ENCODE results near the gene CFAP61.

Gene CFAP61

GRCh38 chr20:20174089-20174835, 121.9 kb downstream of the CFAP61 start:
- no peak for DNase-seq

- DNase-seq, result no peak
Measured at GRCh38 chr20:20181322-20181721, 129.0 kb downstream of the CFAP61 start.

- DNase-seq, result peak; percentile 61
Measured at GRCh38 chr20:20184149-20184548, 131.8 kb downstream of the CFAP61 start.

- DNase-seq, result peak; percentile 3
Measured at GRCh38 chr20:20184706-20185105, 132.4 kb downstream of the CFAP61 start.

GRCh38 chr20:20188647-20189046, 136.3 kb downstream of the CFAP61 start:
- no peak for DNase-seq

GRCh38 chr20:20192366-20192765, 140.0 kb downstream of the CFAP61 start:
- DNase-seq, result no peak

GRCh38 chr20:20195021-20195705, 142.8 kb downstream of the CFAP61 start:
- DNase-seq, result no peak

- DNase-seq, result no peak
Measured at GRCh38 chr20:20196610-20197009, 144.3 kb downstream of the CFAP61 start.

- no peak for DNase-seq
Measured at GRCh38 chr20:20198011-20198410, 145.7 kb downstream of the CFAP61 start.

- no peak for DNase-seq
Measured at GRCh38 chr20:20199361-20200160, 147.2 kb downstream of the CFAP61 start.

- peak; percentile 43 for DNase-seq
Measured at GRCh38 chr20:20201124-20201523, 148.8 kb downstream of the CFAP61 start.

- DNase-seq, result no peak
Measured at GRCh38 chr20:20201639-20202038, 149.3 kb downstream of the CFAP61 start.

GRCh38 chr20:20202768-20203167, 150.4 kb downstream of the CFAP61 start:
- no peak for DNase-seq

- no peak for DNase-seq
Measured at GRCh38 chr20:20203784-20204183, 151.5 kb downstream of the CFAP61 start.

GRCh38 chr20:20204256-20204655, 151.9 kb downstream of the CFAP61 start:
- no peak for DNase-seq

GRCh38 chr20:20205141-20205861, 153.0 kb downstream of the CFAP61 start:
- DNase-seq, result no peak

GRCh38 chr20:20205862-20206236, 153.5 kb downstream of the CFAP61 start:
- DNase-seq, result no peak

- no peak for DNase-seq
Measured at GRCh38 chr20:20206788-20207187, 154.5 kb downstream of the CFAP61 start.

- DNase-seq, result no peak
Measured at GRCh38 chr20:20207291-20207690, 155.0 kb downstream of the CFAP61 start.

GRCh38 chr20:20207872-20208271, 155.5 kb downstream of the CFAP61 start:
- no peak for DNase-seq

GRCh38 chr20:20209684-20210083, 157.4 kb downstream of the CFAP61 start:
- DNase-seq, result no peak

- no peak for DNase-seq
Measured at GRCh38 chr20:20210327-20210726, 158.0 kb downstream of the CFAP61 start.

GRCh38 chr20:20210943-20211273, 158.6 kb downstream of the CFAP61 start:
- no peak for DNase-seq

Data from suppressor macrophage treated with lipopolysaccharide for 4 hours (primary cell).